ENCODE data around the gene CEP43.
A peak's percentile ranks its signal among the peaks of the same experiment; 100 is the strongest.

CEP43 gene

DNA sequence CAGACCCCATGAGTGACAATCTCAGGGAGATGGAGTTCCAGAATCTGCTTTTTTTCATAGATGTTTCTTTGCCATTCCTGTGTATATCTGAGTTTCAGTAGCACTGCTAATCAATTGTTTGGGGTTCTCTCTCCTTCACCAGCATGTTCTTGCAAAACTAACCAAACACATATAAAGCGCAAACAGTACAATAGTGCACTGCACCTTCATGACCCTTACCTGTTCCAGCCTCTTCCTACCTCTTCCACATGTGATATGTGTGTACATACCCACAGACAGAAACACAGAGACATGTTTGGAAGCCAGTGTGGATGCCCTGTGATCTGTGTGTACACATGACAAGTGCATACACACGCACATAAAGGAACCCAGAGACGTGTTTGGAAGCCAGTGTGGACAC, 1.8 kb upstream of the CEP43 start:
- TF ChIP-seq POLR2A (IDR thresholded peaks at IDR 0.05; ENCODE audit: low read depth, low read length), result no peak
- no peak for TF ChIP-seq TAF1 (IDR thresholded peaks at IDR 0.05; ENCODE audit: borderline replicate concordance, low read depth, low read length)
- TF ChIP-seq POLR2AphosphoS5 (IDR thresholded peaks at IDR 0.05; ENCODE audit: low read depth, low read length), result no peak
- FAIRE-seq (peak; percentile 5), DNase-seq (ENCODE audit: insufficient read length) (no peak)

DNA sequence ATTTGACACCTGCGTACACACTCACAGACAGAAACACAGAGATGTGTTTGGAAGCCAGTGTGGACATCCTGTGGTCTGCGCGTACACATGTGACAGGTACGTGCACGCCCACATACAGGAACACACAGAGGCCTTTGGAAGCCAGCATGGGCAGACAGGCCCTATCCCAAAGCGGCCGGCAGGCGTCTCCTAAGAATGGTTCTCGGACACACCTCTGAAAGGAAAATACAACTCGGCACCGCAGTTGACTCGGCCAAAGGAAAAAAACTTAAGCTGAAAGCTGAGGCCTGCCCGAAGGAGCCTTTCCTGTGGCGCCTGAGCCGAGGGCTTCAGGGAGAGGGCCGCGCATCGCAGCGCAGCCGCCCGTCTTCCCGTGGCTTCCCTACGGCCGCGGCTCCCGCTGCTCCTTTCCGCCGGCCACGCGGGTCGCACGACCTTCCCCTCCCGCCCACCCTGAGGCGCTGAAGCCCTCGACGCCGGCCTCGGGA, 1.4 kb upstream of the CEP43 start:
- DNase-seq (ENCODE audit: insufficient read length) (no peak), FAIRE-seq (peak; percentile 92)
- 0 out of 2 replicates have a peak, but pooled peaks have one; percentile 10 for TF ChIP-seq TAF1 (IDR thresholded peaks at IDR 0.05; ENCODE audit: borderline replicate concordance, low read depth, low read length)
- TF ChIP-seq POLR2AphosphoS5 (IDR thresholded peaks at IDR 0.05; ENCODE audit: low read depth, low read length), result no peak

DNA sequence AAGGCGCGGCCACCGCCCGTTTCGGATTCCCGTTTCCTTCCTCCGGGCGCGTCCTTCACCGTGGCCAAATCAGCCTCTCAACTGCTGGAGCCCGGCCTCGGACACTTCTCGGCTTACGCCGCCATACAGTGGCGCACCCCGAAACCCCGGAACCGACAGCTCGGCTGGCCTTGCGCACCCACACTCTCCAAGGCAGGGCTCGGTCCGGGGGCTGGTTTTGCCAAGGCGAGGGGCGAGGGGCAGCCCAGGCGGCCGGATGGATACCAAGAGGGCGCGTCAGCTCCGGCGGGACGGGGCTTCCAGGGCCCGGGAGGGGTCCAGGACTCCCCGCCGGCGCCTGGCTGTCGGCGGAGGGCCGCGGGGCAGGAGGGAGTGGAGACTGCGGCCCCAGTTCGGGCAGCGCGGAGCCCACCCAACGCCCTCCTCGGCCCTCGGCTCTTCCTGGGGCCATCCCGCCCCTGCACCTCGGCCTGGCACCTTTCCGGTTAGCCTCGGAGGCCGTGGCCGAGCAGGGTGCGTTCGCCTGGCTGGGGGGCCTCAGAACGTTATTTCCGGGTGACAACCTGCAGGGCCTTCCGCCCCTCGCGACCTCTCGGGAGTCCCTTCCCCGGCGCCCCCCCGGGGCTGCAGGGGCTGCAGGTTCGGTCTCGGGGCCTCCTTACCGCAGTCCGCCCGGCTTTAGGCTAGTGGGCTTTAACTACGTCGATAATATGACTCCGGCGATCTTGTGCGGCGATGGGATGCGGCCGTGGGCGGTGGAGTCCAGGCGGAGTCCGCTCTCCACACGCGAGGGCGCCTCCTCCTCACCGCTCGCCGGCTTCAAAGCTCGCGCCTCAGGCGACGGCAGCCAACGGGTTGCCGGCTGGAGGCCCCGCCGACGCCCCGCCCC, 697 bp upstream of the CEP43 start:
- TF ChIP-seq POLR2A (IDR thresholded peaks at IDR 0.05; ENCODE audit: low read depth, low read length) (peak; percentile 69), POLR2AphosphoS5 (IDR thresholded peaks at IDR 0.05; ENCODE audit: low read depth, low read length) (no peak)
- DNase-seq (ENCODE audit: insufficient read length) (no peak), FAIRE-seq (no peak)

DNA sequence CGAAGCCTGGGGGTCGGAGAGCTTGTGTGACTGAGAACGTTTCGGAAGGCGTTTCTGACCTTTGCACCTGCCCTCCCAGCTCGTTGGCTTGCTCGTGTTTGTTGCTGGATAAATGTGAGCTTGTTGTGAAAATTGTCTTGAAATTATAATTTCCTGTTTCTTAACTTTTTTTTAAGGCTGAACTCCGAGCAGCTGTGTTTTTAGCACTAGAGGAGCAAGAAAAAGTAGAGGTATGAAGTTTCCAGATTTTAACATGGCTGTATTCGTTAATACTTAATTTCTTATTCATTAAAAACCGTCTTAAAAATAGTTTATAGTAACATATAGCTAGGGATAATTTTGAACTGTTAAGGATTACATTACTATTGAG, 672 bp downstream of the CEP43 start:
- FAIRE-seq (no peak), DNase-seq (ENCODE audit: insufficient read length) (no peak)
- TF ChIP-seq POLR2AphosphoS5 (IDR thresholded peaks at IDR 0.05; ENCODE audit: low read depth, low read length), result no peak
- TF ChIP-seq TAF1 (IDR thresholded peaks at IDR 0.05; ENCODE audit: borderline replicate concordance, low read depth, low read length), result no peak
- no peak for TF ChIP-seq POLR2A (IDR thresholded peaks at IDR 0.05; ENCODE audit: low read depth, low read length)

DNA sequence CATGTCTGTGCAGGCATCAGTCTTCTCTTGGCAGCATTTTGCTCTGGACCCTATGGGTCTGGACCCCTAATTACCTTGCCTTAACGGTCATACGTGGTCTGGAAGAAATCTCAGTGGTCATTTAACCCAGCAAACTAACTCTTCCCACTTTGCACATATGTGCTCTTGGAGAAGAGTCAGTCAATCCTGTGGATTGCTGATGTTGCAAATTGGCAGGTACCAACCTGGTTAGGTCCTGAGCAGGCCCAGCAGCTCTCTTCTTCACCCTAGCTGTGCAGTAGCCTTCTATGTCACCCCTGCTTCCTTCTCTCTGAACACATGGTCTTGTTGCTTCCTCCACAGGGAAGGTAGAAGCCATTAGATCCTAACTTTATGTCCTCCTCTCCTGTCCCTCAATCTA, 1.6 kb downstream of the CEP43 start:
- TF ChIP-seq TAF1 (IDR thresholded peaks at IDR 0.05; ENCODE audit: borderline replicate concordance, low read depth, low read length) (no peak), POLR2A (IDR thresholded peaks at IDR 0.05; ENCODE audit: low read depth, low read length) (no peak)
- DNase-seq (ENCODE audit: insufficient read length) (no peak), FAIRE-seq (no peak)

DNA sequence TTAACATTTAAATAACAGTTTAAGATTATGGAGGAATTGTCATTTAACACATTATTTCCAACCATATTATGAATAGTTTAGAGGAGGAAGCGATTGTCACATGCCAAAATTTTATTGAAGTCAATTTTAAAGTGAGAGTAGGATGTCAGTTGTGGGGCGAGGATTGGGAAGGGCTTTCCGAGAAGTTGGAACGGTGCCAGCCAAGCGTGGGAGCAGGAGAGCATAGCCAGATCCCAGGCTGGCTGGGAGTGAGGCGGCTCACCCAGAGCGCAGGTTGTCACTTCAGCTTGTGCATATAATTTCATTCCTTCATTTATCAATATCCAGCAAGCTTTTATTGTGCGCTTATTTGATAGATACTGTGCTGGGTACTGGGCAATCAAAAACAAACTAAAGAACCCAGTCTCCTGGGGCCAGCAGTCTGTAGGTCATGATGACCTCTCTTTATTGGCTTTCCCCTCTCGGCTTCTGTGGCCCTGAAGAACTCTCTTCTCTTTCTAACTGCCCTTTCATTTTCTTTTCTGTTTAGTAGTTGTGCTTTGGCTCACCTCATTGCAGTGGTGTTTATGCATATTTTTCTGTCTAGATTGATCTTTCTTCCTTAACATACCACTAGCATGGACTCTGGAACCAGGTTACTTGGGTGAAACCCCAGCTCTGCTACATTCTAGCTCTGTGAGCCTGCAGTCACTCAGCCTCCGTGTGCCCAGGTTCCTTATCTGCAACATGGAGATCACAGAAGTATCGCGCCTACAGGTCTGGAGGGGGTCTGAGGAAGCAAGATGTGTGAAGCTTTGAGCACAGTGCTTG, 6.4 kb downstream of the CEP43 start:
- no peak for FAIRE-seq
- TF ChIP-seq TAF1 (IDR thresholded peaks at IDR 0.05; ENCODE audit: borderline replicate concordance, low read depth, low read length), result no peak
- DNase-seq (ENCODE audit: insufficient read length), result no peak

DNA sequence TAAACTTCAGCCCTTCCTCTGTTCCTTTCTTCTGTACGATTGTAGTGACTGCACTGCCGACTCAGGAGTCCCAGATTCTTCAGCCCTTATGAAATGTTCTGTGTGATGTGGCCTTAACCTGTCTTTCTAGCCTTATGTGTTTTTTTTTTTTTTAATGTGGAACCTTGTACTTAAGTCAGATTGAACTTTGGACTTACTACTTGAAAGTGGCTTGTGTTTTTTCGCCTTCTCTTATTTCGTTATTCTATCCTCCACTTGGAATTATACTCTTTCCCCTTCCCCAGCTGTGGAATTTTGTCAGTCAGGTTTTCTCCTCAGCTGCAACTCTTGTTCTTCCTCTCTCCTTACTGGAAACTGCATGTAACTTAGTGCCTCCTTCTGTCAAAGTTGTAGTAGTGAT, 8.8 kb downstream of the CEP43 start:
- FAIRE-seq (peak; percentile 21), DNase-seq (ENCODE audit: insufficient read length) (no peak)
- TF ChIP-seq POLR2AphosphoS5 (IDR thresholded peaks at IDR 0.05; ENCODE audit: low read depth, low read length), result no peak
- no peak for TF ChIP-seq TAF1 (IDR thresholded peaks at IDR 0.05; ENCODE audit: borderline replicate concordance, low read depth, low read length)
- no peak for TF ChIP-seq POLR2A (IDR thresholded peaks at IDR 0.05; ENCODE audit: low read depth, low read length)

DNA sequence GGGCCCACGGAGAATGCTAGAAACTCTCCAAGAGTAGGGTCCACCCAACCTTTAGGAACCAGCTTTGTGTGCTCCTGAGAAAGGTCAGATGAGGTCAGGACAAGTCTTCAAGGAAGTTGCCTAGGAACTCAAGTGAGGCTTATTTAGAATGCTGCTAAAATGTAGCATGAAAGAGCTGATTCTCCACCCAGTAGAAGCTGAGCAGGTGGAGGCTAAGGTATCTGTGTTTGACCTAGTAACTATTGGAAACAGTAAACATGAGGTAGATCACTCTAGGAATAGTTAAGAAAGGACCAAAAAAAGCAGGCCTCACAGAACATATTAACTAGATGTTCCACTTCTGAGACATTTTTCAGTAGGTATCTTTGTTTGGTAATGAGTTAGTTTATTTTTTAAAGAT, 13.9 kb downstream of the CEP43 start:
- TF ChIP-seq POLR2AphosphoS5 (IDR thresholded peaks at IDR 0.05; ENCODE audit: low read depth, low read length), result no peak
- TF ChIP-seq POLR2A (IDR thresholded peaks at IDR 0.05; ENCODE audit: low read depth, low read length), result no peak
- TF ChIP-seq TAF1 (IDR thresholded peaks at IDR 0.05; ENCODE audit: borderline replicate concordance, low read depth, low read length), result no peak
- DNase-seq (ENCODE audit: insufficient read length), result no peak
- no peak for FAIRE-seq

DNA sequence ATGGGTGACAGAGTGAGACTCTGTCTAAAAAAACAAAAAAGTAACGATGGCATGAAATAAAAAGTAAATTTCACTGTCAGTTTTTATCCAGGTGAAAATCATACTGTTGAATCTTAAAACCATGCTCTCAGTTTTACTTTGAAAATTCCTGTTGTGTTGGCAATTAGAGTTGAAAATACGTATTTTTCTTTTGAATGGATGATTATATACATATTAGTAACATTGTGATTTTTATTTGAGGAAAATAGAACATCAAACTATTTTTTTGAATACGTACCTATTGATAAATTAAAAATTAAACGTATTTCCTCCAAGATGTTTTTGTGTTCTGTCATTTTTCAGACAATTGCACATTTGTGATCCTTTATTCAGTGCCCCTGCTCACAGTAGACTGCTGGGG, 14.7 kb downstream of the CEP43 start:
- FAIRE-seq (no peak), DNase-seq (ENCODE audit: insufficient read length) (no peak)
- TF ChIP-seq POLR2A (IDR thresholded peaks at IDR 0.05; ENCODE audit: low read depth, low read length) (no peak), POLR2AphosphoS5 (IDR thresholded peaks at IDR 0.05; ENCODE audit: low read depth, low read length) (no peak), TAF1 (IDR thresholded peaks at IDR 0.05; ENCODE audit: borderline replicate concordance, low read depth, low read length) (no peak)

DNA sequence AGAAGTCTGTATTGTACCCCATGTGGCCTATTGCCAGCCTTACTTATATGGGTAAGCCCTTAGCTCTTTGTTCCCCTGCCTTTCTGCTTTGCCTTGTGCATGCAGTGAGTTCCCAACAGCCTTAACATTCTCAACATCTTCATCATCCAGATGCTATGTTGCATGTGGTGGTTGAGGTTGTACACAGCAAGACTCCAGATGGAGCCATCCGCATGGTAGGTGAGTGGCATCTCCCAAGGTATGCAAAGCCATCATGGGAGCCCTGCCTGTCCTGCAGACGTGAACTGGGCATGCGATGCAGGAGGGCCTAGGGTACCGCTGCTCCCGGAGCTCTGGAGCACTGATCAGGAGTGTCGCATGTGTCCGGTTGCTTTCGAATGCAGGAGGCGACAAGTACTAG, 16.1 kb downstream of the CEP43 start:
- FAIRE-seq (no peak), DNase-seq (ENCODE audit: insufficient read length) (no peak)
- TF ChIP-seq POLR2A (IDR thresholded peaks at IDR 0.05; ENCODE audit: low read depth, low read length), result no peak
- no peak for TF ChIP-seq TAF1 (IDR thresholded peaks at IDR 0.05; ENCODE audit: borderline replicate concordance, low read depth, low read length)
- no peak for TF ChIP-seq POLR2AphosphoS5 (IDR thresholded peaks at IDR 0.05; ENCODE audit: low read depth, low read length)

DNA sequence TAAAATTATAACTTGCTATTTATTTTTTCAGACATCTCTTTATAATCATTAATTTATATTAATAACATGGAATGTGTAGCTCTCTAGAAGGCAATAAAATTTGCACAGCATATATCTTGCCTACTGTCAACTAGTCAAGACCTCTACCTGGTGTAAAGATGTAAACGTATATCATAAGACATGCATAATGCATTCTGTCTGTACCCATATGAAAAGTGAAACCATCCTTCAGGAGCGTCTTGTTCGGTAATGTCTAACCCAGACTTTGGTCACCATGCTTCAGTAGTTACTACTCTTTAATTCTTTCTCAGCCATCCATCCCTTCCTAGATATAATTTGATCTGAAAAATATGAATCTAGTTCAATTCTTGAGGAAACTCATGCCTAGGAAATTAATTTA, 21.0 kb downstream of the CEP43 start:
- no peak for FAIRE-seq
- TF ChIP-seq POLR2AphosphoS5 (IDR thresholded peaks at IDR 0.05; ENCODE audit: low read depth, low read length), result no peak
- TF ChIP-seq POLR2A (IDR thresholded peaks at IDR 0.05; ENCODE audit: low read depth, low read length), result no peak
- no peak for TF ChIP-seq TAF1 (IDR thresholded peaks at IDR 0.05; ENCODE audit: borderline replicate concordance, low read depth, low read length)

DNA sequence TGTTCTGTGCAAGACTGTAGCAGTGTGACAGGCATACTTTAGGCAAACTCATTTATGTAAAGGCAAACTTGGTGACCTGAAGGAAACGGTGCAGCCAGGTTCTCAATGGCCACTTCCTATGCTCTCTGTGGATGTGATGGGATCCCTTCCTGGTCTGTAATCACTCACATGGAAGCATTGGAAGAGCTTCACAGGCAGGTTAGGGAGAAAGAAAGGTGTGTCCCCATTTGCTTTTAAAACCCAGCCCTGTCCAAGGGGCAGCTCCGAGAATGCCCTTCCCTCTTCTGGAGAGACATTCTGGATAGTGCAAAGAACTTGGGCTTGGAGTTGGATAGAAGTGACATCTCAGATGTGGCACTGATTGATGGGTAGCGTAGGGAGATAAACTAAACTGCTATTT, 28.1 kb downstream of the CEP43 start:
- FAIRE-seq (no peak), DNase-seq (ENCODE audit: insufficient read length) (no peak)
- no peak for TF ChIP-seq POLR2A (IDR thresholded peaks at IDR 0.05; ENCODE audit: low read depth, low read length)
- TF ChIP-seq POLR2AphosphoS5 (IDR thresholded peaks at IDR 0.05; ENCODE audit: low read depth, low read length), result no peak
- no peak for TF ChIP-seq TAF1 (IDR thresholded peaks at IDR 0.05; ENCODE audit: borderline replicate concordance, low read depth, low read length)

More for the DNA sequence above, 21.0 kb downstream of the CEP43 start:
- no peak for DNase-seq (ENCODE audit: insufficient read length)

Measured in GM12892 (cell line).